Thymus (tissue), 14 donors: ENCODE measurements around the gene N4BP2L1. TPM values are rescaled to one million over a fixed set of nuclear protein-coding genes. Genes with fewer than 3 reads are reported as not detected.

ENCODE experiments used
- DNase-seq, 9 donors: peaks; one replicate each; pipeline ENCODE4 v3.0.0-alpha.2; 2013; ENCODE audit warnings: low spot score in 9 of 9, low read depth in 6 of 9, missing footprints in 1 of 9
- H3K27ac ChIP-seq, 2 donors: one replicate each; pipeline ENCODE4 v1.5.1; 2013; ENCODE audit warnings: control low read depth in 1 of 2, low read depth in 1 of 2, low read length in 1 of 2, mild to moderate bottlenecking in 1 of 2, moderate library complexity in 1 of 2
- H3K27me3 ChIP-seq, 2 donors: one replicate each; pipeline ENCODE4 v1.5.1; 2013; ENCODE audit warnings: low read length in 1 of 2; ENCODE audit not compliant: control insufficient read depth in 2 of 2, insufficient read depth in 1 of 2
- H3K36me3 ChIP-seq, 2 donors: one replicate each; pipeline ENCODE4 v1.5.1; 2013; ENCODE audit warnings: low read length in 1 of 2, mild to moderate bottlenecking in 1 of 2, moderate library complexity in 1 of 2; ENCODE audit not compliant: control insufficient read depth in 2 of 2, insufficient read depth in 2 of 2
- H3K4me1 ChIP-seq, 2 donors: one replicate each; pipeline ENCODE4 v1.5.1; 2013; ENCODE audit warnings: low read length in 2 of 2; ENCODE audit not compliant: control insufficient read depth in 2 of 2, insufficient read depth in 2 of 2
- H3K4me3 ChIP-seq, 2 donors: one replicate each; pipeline ENCODE4 v1.5.1; 2013; ENCODE audit warnings: low read length in 2 of 2, control low read depth in 1 of 2, mild to moderate bottlenecking in 1 of 2
- H3K9me3 ChIP-seq, 2 donors: one replicate each; pipeline ENCODE4 v1.5.1; 2013; ENCODE audit warnings: low read length in 1 of 2, mild to moderate bottlenecking in 1 of 2; ENCODE audit not compliant: control insufficient read depth in 2 of 2, insufficient read depth in 1 of 2
- WGBS: extraction: QIAGEN DNeasy Blood & Tissue Kit; methylation state at CpG from one replicate; pipeline ENCODE4 v1.1.7; 2013; 5-methylcytosine and 5-hydroxymethylcytosine counted together
- long read RNA-seq, 10 donors: transcript quantifications; one replicate each; lab custom pipeline, GENCODE V29; 2026
- polyA plus RNA-seq: library from polyadenylated mRNA; stranded (reverse); fragments of 200-250 nt; gene quantifications from one replicate; pipeline ENCODE4 v1.2.3, GENCODE V29; 2013
- total RNA-seq: library from RNA; stranded (reverse); fragments of 120-200 nt; gene quantifications from one replicate; pipeline ENCODE4 v1.2.4, GENCODE V29; 2013
- donor health status: healthy.

Gene N4BP2L1
- total RNA-seq (33.5 TPM), polyA plus RNA-seq (75.7 TPM)
- long read RNA-seq, donor 1, result 0 reads
- long read RNA-seq, donor 2, result 0 reads
- long read RNA-seq, donor 3, transcript N4BP2L1-202 (5 exons, 3,046 nt), result major isoform, 6 of 12 reads
- long read RNA-seq, donor 3, partial matches to known transcripts, result 0 of 12 reads
- long read RNA-seq, donor 3, other reads (novel, unspliced or antisense), result 0 of 12 reads
- long read RNA-seq, donor 4, transcript N4BP2L1-202 (5 exons, 3,046 nt), result major isoform, 5 of 7 reads
- long read RNA-seq, donor 4, partial matches to known transcripts, result 0 of 7 reads
- long read RNA-seq, donor 4, other reads (novel, unspliced or antisense), result 0 of 7 reads
- long read RNA-seq, donor 5, transcript N4BP2L1-202 (5 exons, 3,046 nt), result major isoform, 13 of 19 reads
- long read RNA-seq, donor 5, partial matches to known transcripts, result 0 of 19 reads
- long read RNA-seq, donor 5, other reads (novel, unspliced or antisense), result 0 of 19 reads
- long read RNA-seq, donor 6, partial matches to known transcripts, result 0 of 8 reads
- long read RNA-seq, donor 6, other reads (novel, unspliced or antisense), result 0 of 8 reads
- long read RNA-seq, donor 7, transcript N4BP2L1-202 (5 exons, 3,046 nt), result major isoform, 12 of 16 reads
- long read RNA-seq, donor 7, partial matches to known transcripts, result 0 of 16 reads
- long read RNA-seq, donor 7, other reads (novel, unspliced or antisense), result 0 of 16 reads
- long read RNA-seq, donor 8, partial matches to known transcripts, result 0 of 5 reads
- long read RNA-seq, donor 8, other reads (novel, unspliced or antisense), result 0 of 5 reads
- long read RNA-seq, donor 9, transcript N4BP2L1-202 (5 exons, 3,046 nt), result major isoform, 6 of 8 reads
- long read RNA-seq, donor 9, partial matches to known transcripts, result 0 of 8 reads
- long read RNA-seq, donor 9, other reads (novel, unspliced or antisense), result 0 of 8 reads
- long read RNA-seq, donor 10, transcript N4BP2L1-202 (5 exons, 3,046 nt), result major isoform, 8 of 15 reads
- long read RNA-seq, donor 10, transcript N4BP2L1-206 (2 exons, 1,145 nt), result minor isoform, 5 of 15 reads
- long read RNA-seq, donor 10, partial matches to known transcripts, result 0 of 15 reads
- long read RNA-seq, donor 10, other reads (novel, unspliced or antisense), result 0 of 15 reads

DNA sequence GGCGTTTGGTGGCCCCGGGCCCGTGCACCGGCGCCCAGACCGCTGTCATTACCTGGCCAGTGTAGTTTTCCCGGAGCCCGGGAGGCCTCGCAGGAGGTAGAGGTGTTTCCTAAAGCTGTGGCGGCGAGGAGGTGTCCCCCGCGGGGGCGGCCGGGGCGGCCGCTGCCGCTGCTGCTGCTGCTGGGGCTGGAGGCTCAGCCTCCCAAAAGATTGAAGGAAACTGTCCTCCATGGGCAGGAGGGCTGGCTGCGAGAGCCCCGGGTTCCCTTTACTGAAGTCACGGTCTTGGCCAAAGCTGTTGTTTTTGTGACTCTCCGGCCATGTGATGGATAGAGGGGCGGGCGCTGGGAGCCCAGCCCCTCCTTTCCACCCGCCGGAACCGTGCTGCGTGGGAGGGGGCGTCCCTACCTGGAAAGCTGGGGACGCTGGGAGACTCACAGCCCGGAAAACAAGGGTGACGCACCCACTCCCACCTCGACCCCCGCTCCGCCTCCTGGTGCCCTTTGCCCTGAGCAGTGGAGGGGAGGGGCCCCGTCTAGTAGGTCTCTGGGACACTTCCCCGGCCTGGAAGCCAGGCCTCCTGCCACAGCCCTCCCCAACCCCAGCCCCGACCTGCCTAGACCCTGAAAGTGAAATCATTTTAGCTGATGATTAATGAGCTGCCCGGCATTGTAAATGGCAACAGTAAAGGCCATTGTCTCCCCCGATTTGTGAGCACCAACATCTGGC, at the start of gene N4BP2L1:
Gene N4BP2L1, minus strand, starts transcription at position 279 of the 729 bp plus-strand sequence. Its CDS starts 48 bp downstream, at position 231.
- WGBS, result under 1% methylated on average over 40 of the region's 40 CpGs
- H3K9me3 ChIP-seq, result no peaks in the 10 kb centered on the region
- H3K4me1 ChIP-seq, result peaks cover 12 to 43% of the 10 kb centered on the region in 2 donors
- H3K4me3 ChIP-seq, result peak within 1 kb of the TSS; percentile 69 to 94
- H3K36me3 ChIP-seq, result peaks cover 3% of the 10 kb centered on the region in 2 donors
- DNase-seq, result peak in 8 of 9 donors; percentile 51 to 82 (median 67)
- H3K27me3 ChIP-seq, result no peaks in the 10 kb centered on the region
- peak within 1 kb of the TSS; percentile 98 to 99 for H3K27ac ChIP-seq

DNA sequence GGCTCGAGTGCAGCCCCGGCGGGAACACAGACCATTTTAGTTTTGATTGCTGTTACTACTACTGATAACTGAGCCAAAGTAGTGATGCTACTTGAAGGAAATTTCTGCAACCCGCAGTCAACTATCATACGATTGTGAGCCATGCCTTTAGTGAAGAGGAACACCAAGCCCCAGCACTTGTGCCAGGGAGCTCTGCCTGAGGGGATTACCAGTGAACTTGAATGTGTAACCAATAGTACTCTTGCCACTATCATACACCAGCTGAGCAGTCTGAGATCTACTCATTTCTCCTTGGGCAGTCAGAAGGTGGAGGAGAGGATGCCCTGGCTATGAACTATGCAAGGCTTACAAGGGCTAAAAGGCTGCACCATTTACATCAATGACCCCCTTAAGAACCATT, 49.0 kb upstream of the N4BP2L1 start:
- H3K27me3 ChIP-seq, result no peaks in the 10 kb centered on the region
- H3K4me1 ChIP-seq, result peaks cover 0 to 3% of the 10 kb centered on the region in 2 donors
- over 99% methylated on average over 5 of the region's 5 CpGs for WGBS
- no peaks in the 10 kb centered on the region for H3K36me3 ChIP-seq
- H3K4me3 ChIP-seq, result no peak overlapping the region
- H3K27ac ChIP-seq, result no peak overlapping the region
- DNase-seq, result no peak
- H3K9me3 ChIP-seq, result no peaks in the 10 kb centered on the region

DNA sequence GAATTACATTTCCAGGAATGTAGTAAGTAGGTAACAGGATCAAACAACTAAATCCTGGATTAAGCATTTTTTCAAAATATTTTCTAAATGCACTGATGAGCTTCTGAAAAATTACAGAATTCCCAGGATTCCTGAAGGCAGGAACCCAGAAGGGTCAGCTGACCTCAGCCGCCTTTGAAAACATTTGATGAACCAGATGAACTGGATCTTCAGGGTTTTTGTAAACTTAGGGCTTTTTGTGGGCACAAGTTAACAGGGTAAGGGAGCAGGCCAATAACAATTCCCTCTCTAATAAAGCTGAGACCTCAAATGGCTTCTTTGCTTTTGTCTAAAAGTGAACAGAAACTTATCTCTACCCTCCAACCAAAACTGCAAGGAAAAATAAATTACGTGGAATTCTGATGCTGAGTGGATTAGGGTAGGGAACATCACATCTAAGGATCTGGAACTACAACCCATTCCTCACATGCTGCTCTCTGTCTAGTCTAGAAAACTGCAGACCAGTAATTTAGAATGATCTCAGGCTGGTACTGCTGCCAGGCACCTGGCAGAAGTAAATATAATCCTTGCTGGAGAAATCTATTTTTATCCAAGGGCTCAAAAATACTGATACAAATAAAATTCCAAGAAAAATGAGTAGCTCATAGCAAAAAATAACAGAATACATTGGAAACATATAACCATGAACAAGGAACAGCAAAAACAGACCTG, 48.2 kb upstream of the N4BP2L1 start:
- H3K4me3 ChIP-seq, result no peak overlapping the region
- 96% methylated on average over 2 of the region's 2 CpGs for WGBS
- no peak overlapping the region for H3K27ac ChIP-seq
- no peaks in the 10 kb centered on the region for H3K36me3 ChIP-seq
- DNase-seq, result no peak
- H3K9me3 ChIP-seq, result no peaks in the 10 kb centered on the region
- peaks cover 0 to 3% of the 10 kb centered on the region in 2 donors for H3K4me1 ChIP-seq
- H3K27me3 ChIP-seq, result no peaks in the 10 kb centered on the region

DNA sequence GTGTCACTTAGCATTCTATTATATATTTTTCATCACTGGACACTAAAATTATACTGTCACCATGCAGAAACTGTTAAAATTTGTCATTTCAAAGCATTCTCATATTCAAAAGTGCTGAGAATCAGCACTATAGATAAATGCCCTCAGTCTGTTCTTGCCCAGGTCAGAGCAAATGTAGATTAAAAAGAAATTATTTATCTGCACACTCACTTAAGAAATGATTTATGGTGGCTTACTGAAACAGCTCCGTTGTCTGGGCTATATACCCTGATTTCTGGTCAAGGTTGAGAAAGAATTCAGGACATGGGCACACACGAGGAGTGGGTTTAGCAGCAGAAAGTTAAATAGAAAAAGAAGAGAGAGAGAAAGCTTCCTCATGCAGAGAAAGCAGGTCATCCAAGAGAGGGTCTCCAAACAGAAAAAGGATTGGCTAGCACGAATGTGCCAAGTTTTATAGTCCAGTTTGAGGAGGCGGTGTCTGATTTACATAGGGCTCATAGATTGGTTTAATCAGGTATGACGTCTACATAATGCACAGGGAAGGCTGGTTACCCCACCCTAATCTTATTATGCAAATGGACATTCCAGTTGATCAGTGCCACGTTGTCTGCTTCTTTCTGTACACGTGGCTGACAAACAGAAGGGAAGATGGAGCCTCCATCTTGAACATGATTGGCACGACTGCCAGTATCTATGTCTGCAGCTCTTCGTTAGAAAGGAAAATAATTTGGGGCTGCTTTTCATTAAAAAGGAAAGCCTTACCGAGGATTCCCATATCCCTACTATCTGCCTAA, 47.3 kb upstream of the N4BP2L1 start:
- Histone ChIP-seq H3K4me3 (no peak overlapping the region), H3K4me1 (peaks cover 0 to 3% of the 10 kb centered on the region in 2 donors), H3K36me3 (peaks cover 0 to 4% of the 10 kb centered on the region in 2 donors), H3K9me3 (no peaks in the 10 kb centered on the region), H3K27ac (no peak overlapping the region), H3K27me3 (no peaks in the 10 kb centered on the region)
- no peak for DNase-seq
- 97% methylated on average over 10 of the region's 10 CpGs for WGBS

DNA sequence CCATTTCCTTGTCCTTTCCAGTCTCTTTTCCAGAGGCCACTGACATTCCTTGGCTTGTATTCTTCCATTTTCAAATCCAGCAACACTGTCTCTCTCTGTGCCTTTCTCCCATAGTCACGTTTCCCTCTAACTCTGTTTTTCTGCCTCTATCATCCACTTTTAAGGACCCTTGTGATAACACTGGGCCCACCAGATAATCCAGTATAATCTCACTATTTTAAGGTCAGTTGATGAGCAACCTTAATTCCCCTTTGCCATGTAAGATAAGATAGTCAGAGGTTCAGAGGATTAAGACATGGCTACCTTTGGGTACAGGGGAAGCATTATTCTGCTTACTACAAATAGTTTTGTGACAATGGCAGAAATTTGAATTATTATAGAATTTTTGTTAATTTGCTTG, 45.7 kb upstream of the N4BP2L1 start:
- Histone ChIP-seq H3K9me3 (no peaks in the 10 kb centered on the region), H3K27ac (no peak overlapping the region), H3K4me1 (peaks cover 0 to 3% of the 10 kb centered on the region in 2 donors), H3K27me3 (no peaks in the 10 kb centered on the region), H3K36me3 (peaks cover 0 to 4% of the 10 kb centered on the region in 2 donors), H3K4me3 (no peak overlapping the region)
- WGBS, result 97% methylated on average over 1 of the region's 1 CpG
- no peak for DNase-seq

DNA sequence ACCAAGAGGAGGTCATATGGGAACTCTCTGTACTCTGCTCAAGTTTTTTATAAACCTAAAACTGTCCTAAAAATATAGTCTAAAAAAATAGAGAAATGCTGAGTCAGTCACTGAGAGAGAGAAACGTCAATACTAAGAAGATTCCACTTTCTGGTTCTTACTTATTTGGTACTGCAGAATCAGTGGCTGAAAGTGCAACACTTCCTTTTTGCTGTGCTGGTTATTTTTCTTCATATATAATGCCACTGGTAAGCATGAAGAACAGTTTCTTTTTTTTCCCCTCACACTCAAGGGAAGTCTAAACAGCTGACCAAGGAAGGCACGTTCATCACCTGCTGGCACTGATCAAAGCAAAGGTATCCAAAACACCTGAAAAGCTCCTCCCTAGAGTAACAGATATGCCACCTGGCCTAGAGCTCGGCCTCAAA, 44.3 kb upstream of the N4BP2L1 start:
- WGBS, result 50% methylated on average over 3 of the region's 3 CpGs
- no peaks in the 10 kb centered on the region for H3K9me3 ChIP-seq

DNA sequence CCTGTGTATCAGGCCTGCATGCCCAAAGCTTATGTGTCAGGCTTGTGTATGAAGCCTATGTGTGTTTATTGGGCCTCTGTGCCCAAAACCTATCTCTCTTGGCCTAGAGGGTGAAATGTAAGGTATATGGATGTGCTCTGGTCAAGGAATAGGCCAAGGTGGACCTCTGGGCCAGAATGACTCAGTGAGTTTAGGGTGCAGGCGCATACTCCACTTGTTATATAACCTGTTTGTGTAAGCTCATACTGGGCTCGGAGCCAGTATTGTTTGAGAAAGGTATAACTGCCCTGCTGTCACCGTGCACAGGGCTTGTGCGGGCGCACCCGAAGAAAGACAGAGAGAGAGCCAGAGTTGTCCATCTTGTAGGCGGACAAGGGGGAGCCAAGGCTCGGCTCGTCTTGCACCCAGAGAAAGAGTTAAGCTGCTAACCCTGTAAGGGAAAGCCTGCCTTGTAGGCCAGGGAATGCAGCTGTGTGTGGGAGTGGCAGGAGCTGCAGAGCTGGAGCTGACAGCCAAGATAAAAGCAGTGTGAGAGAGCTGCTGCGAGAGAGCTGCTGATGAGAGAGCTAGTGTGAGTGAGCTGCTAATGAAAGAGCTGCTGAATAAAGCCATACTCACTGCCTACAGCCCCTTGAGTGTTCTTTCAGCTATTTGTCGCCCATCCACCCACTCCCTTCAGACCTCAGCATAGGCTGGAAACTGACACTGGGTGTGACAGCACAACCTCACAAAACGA, 43.4 kb upstream of the N4BP2L1 start:
- H3K36me3 ChIP-seq, result peaks cover 0 to 4% of the 10 kb centered on the region in 2 donors
- peak in 1 of 9 donors; percentile 15 for DNase-seq
- 91% methylated on average over 12 of the region's 12 CpGs for WGBS

More for the DNA sequence above, 44.3 kb upstream of the N4BP2L1 start:
- Histone ChIP-seq H3K27me3 (no peaks in the 10 kb centered on the region), H3K27ac (peak overlapping the region; percentile 43 to 61), H3K4me3 (no peak overlapping the region), H3K4me1 (peaks cover 0 to 3% of the 10 kb centered on the region in 2 donors), H3K36me3 (peaks cover 0 to 4% of the 10 kb centered on the region in 2 donors)
- DNase-seq, result no peak

More for the DNA sequence above, 43.4 kb upstream of the N4BP2L1 start:
- H3K4me1 ChIP-seq, result peaks cover 0 to 3% of the 10 kb centered on the region in 2 donors
- H3K4me3 ChIP-seq, result no peak overlapping the region
- H3K27ac ChIP-seq, result no peak overlapping the region
- no peaks in the 10 kb centered on the region for H3K9me3 ChIP-seq
- H3K27me3 ChIP-seq, result no peaks in the 10 kb centered on the region
